Lower leg skin (tissue), 3 donors: ENCODE measurements around the gene PLCB1.

ENCODE experiments used
- CTCF ChIP-seq, 3 donors: fragments of 450-650 bp; IDR thresholded peaks; one replicate each; pipeline ENCODE4 v1.5.1; 2016; ENCODE audit warnings: antibody characterized with exemption in 3 of 3, mild to moderate bottlenecking in 3 of 3, moderate library complexity in 2 of 3
- POLR2A ChIP-seq, 2 donors: fragments of 450-650 bp; IDR thresholded peaks; one replicate each; pipeline ENCODE4 v1.6.1; 2016 to 2017; ENCODE audit warnings: antibody characterized with exemption in 2 of 2, mild to moderate bottlenecking in 1 of 2, moderate library complexity in 1 of 2

- TF ChIP-seq CTCF (IDR thresholded peaks at IDR 0.05) (no peak), POLR2A (IDR thresholded peaks at IDR 0.05) (no peak)
These were observed 373.6 kb downstream of the PLCB1 start for GRCh38 chr20:8505476-8506200.
